Breast epithelium (tissue), 4 donors: ENCODE measurements around the gene PARP16. TPM values are rescaled to one million over a fixed set of nuclear protein-coding genes. Genes with fewer than 3 reads are reported as not detected.
"Not testable (repeated sequence)": the region's sequence is repeated elsewhere in the genome, so short reads cannot be mapped to it uniquely, and the experiment has no call there.

Source experiments
- DNase-seq, 2 donors: peaks; one replicate each; pipeline ENCODE4 v3.0.0-alpha.2; 2019; ENCODE audit warnings: low spot score in 2 of 2
- H3K27ac ChIP-seq, 2 donors: fragments of 200-600 bp; sonication (generic) in 1 of 2; one replicate each; pipeline ENCODE4 v1.5.1; 2016 to 2019; ENCODE audit warnings: mild to moderate bottlenecking in 1 of 2
- H3K27me3 ChIP-seq, 2 donors: fragments of 200-600 bp; sonication (generic) in 1 of 2; one replicate each; pipeline versions ENCODE4 v1.5.1 to v1.6.0; 2017 to 2019; ENCODE audit warnings: control low read depth in 1 of 2, mild to moderate bottlenecking in 1 of 2
- H3K36me3 ChIP-seq: fragments of 200-600 bp; one replicate; pipeline ENCODE4 v1.5.1; 2019
- H3K4me1 ChIP-seq, 2 donors: fragments of 200-600 bp; sonication (generic); one replicate each; pipeline ENCODE4 v1.5.1; 2016 to 2019; ENCODE audit warnings: control low read depth in 1 of 2
- H3K4me3 ChIP-seq, 3 donors: fragments of 200-600 bp; sonication (generic); 1 replicate in 2 of 3; 2 replicates in 1 of 3; pipeline ENCODE4 v1.5.1; 2016 to 2019; ENCODE audit warnings: mild to moderate bottlenecking in 3 of 3, moderate library complexity in 2 of 3
- H3K9me3 ChIP-seq, 2 donors: fragments of 200-600 bp; sonication (generic) in 1 of 2; one replicate each; pipeline ENCODE4 v1.5.1; 2016 to 2019; ENCODE audit warnings: control low read depth in 1 of 2
- CTCF ChIP-seq, 3 donors: fragments of 450-650 bp; IDR thresholded peaks; one replicate each; pipeline ENCODE4 v1.5.1; 2016 to 2017; ENCODE audit warnings: antibody characterized with exemption in 3 of 3, mild to moderate bottlenecking in 3 of 3, moderate library complexity in 3 of 3
- POLR2A ChIP-seq: fragments of 450-650 bp; IDR thresholded peaks from one replicate; pipeline ENCODE4 v1.6.1; 2016; ENCODE audit warnings: antibody characterized with exemption, mild to moderate bottlenecking, moderate library complexity
- POLR2AphosphoS5 ChIP-seq, 3 donors: sonication (generic); formaldehyde crosslinking; IDR thresholded peaks; one replicate each; pipeline ENCODE4 v1.6.1; 2017; ENCODE audit warnings: antibody characterized with exemption in 3 of 3
- intact Hi-C: fragments of 100-400 bp; cut with DNase I; formaldehyde crosslinking; loops from one replicate; pipeline ENCODE4 v1.15.1; 2023; ENCODE audit warnings: low total_unique reads
- total RNA-seq, 3 donors: library from RNA; depleted of rRNA; stranded (reverse); fragments of >200 nt; gene quantifications; one replicate each; pipeline ENCODE4 v1.1.0, GENCODE V29; 2016

Gene PARP16
- total RNA-seq, 3 donors from 2014 or later = 8.5 to 14.9 (median 10.6) TPM

DNA sequence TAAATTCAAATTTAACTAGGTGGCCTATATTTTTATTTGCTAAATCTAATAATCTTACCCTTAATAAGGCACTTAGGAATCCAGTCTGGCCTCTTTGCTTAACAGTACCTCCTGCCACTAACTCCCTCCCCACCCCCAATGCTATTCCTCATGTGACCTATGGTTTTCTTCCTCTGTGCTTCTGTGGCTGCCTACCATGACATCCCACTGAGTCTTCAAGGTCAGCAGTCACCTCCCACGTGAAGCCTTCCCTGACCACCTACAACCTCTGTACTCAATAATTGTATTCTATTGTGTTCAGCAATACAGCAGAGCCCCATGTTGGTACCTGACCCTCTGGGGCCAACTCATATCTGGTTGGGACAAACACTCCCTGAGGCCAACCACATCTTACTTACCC is 9.7 kb downstream of the PARP16 start:
- Histone ChIP-seq H3K36me3 (no peaks in the 10 kb centered on the region), H3K27ac (no peak overlapping the region), H3K9me3 (no peaks in the 10 kb centered on the region), H3K4me3 (no peak overlapping the region), H3K4me1 (no peaks in the 10 kb centered on the region), H3K27me3 (no peaks in the 10 kb centered on the region)
- no peak for DNase-seq
- intact Hi-C loops = no loop called here
- TF ChIP-seq POLR2AphosphoS5 (IDR thresholded peaks at IDR 0.05) = no peak
- no peak for TF ChIP-seq CTCF (IDR thresholded peaks at IDR 0.05)
- TF ChIP-seq POLR2A = no peak

DNA sequence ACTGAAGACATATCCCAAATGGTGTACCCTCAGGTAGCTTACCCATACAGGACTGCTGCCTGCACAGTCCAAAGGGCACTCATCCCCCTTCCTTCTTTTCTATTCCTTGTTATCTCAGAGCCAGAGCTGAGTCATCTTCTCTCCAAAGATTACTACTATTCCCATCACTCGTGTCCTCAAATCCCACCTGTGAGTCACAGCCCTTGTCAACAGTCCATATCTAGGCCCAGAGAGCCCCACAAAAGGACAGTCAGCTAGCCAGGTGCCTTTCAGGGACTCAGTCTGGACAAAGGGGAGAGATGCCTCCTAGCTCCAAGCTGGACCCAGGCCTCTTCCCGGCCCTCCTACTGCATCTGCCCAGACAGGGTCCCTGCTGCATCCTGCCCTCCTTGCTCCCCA is 11.0 kb downstream of the PARP16 start:
- Histone ChIP-seq H3K4me3 (no peak overlapping the region), H3K4me1 (no peaks in the 10 kb centered on the region), H3K36me3 (no peaks in the 10 kb centered on the region), H3K9me3 (no peaks in the 10 kb centered on the region), H3K27ac (no peak overlapping the region), H3K27me3 (no peaks in the 10 kb centered on the region)
- DNase-seq = no peak
- TF ChIP-seq POLR2A (no peak), POLR2AphosphoS5 (IDR thresholded peaks at IDR 0.05) (no peak), CTCF (IDR thresholded peaks at IDR 0.05) (no peak)
- intact Hi-C loops = no loop called here

DNA sequence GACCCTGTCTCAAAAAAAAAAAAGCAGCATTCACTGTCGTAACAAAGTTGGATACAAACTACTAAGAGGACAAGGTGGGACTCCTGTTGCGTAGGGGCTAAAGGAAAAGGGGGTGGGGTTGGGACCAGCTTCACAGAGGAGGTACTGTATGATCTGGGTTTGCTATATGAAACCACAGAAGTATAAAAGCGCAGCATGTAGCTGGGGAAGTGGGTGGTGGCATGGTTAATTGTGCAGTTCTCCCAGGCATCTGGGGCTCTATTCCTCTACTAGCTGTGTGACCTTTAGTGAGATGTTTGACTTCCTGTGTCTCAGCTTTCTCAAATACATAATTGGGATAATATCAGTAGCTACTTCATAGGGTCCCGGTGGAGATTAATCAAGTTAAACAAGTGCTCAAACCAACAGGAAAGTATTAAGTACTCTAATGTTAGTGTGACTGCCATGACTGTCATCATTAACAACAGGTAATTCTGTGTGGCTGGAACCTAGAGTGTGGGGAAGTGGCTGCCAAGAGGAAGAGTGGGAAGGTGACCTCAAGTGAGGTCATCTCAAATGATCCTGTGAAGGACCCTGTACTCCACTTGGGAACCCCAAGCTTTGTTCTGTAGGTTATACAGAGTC is 11.5 kb downstream of the PARP16 start:
- no peaks in the 10 kb centered on the region for H3K36me3 ChIP-seq
- no peak for DNase-seq
- intact Hi-C loops = no loop called here
- TF ChIP-seq CTCF (IDR thresholded peaks at IDR 0.05) (no peak), POLR2AphosphoS5 (IDR thresholded peaks at IDR 0.05) (no peak), POLR2A (no peak)
- no peaks in the 10 kb centered on the region for H3K4me1 ChIP-seq
- no peak overlapping the region for H3K4me3 ChIP-seq
- H3K9me3 ChIP-seq = no peaks in the 10 kb centered on the region
- no peaks in the 10 kb centered on the region for H3K27me3 ChIP-seq
- H3K27ac ChIP-seq = no peak overlapping the region

DNA sequence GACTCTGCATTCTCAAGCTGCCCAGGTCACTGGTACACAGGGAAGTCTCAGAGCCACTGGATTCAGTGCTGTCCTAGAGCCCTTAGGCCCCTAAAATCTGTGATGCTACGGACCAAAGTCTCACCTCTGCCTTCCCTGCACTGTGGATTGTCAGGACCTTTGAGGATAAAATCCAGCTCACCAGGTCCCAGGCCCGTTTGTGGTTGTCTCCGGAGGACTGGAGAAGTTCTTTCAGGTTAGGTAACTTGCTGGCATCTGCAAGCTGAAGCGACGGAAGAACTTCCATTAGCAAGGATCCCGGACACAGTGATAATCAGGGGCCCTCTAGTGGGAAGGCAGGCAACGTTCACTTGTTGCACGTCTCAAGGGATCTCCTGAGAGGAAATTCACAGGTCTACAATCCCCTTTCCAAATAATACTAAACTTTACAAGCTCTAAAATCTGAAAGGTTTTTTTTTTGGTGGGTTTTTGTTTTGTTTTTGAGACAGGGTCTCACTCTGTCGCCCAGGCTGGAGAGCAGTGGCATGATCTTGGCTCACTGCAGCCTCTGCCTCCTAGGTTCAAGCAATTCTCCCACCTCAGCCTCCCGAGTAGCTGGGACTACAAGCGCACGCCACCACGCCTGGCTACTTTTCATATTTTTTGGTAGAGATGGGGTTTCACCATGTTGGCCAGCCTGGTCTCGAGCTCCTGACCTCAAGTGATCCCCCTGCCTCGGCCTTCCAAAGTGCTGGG is 15.7 kb downstream of the PARP16 start:
- H3K36me3 ChIP-seq, intact Hi-C loops, H3K4me3 ChIP-seq, H3K9me3 ChIP-seq, H3K27me3 ChIP-seq, H3K4me1 ChIP-seq: not testable (repeated sequence)
- peak; percentile 62 to 77 for DNase-seq
- peak in 2 of 3 donors; percentile 60 to 73 for TF ChIP-seq POLR2AphosphoS5 (IDR thresholded peaks at IDR 0.05)
- peak; percentile 63 to 88 (median 79) for TF ChIP-seq CTCF (IDR thresholded peaks at IDR 0.05)
- H3K27ac ChIP-seq = peak overlapping the region; percentile 63 to 68

DNA sequence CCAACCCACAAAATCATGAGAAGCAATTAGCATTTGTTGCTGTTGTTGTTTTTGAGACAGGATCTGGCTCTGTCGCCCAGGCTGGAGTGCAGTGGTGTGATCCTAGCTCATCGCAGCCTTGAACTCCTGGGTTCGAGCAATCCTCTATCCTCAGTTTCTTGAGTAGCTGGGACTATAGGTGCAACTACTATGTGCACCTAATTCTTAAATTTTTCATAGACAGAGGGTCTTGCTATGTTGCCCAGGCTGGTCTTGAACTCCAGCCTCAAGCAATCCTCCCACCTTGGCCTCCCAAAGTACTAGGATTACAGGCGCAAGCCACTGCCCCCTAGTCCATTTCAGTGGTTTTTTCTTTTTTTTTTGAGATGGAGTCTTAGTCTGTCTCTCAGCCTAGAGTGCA is 18.3 kb downstream of the PARP16 start:
- Histone ChIP-seq H3K4me1 (no peaks in the 10 kb centered on the region), H3K27me3 (no peaks in the 10 kb centered on the region), H3K4me3 (no peak overlapping the region), H3K36me3 (no peaks in the 10 kb centered on the region), H3K27ac (no peak overlapping the region), H3K9me3 (no peaks in the 10 kb centered on the region)
- no peak for DNase-seq
- TF ChIP-seq CTCF (IDR thresholded peaks at IDR 0.05) (no peak), POLR2A (no peak), POLR2AphosphoS5 (IDR thresholded peaks at IDR 0.05) (no peak)
- intact Hi-C loops = no loop called here
